GM23338 (cell line): Measurements from ENCODE around the gene RCOR1.

Experiments used
- CREB1 ChIP-seq: fragments of 250-450 bp; sonication (Bioruptor Pico); IDR thresholded peaks from 2 replicates; pipeline ENCODE4 v1.5.0; 2020; ENCODE audit warnings: low read depth, mild to moderate bottlenecking, moderate library complexity
- EZH2 ChIP-seq: fragments of 200-600 bp; sonication (generic); IDR thresholded peaks from one replicate; pipeline ENCODE4 v1.8.0; 2017; ENCODE audit warnings: antibody characterized with exemption, mild to moderate bottlenecking, low read depth; ENCODE audit not compliant: unreplicated experiment
- EZH2phosphoT487 ChIP-seq: fragments of 200-600 bp; sonication (generic); IDR thresholded peaks from one replicate; pipeline ENCODE4 v1.8.1; 2018; ENCODE audit warnings: antibody characterized with exemption; ENCODE audit not compliant: unreplicated experiment
- JUNB ChIP-seq: IDR thresholded peaks from one replicate; pipeline ENCODE4 v1.6.1; 2016; ENCODE audit warnings: antibody characterized with exemption; ENCODE audit not compliant: unreplicated experiment
- NANOG ChIP-seq: IDR thresholded peaks from 2 replicates; pipeline ENCODE4 v1.6.1; 2016; ENCODE audit warnings: antibody characterized with exemption, borderline replicate concordance
- POLR2AphosphoS5 ChIP-seq: IDR thresholded peaks from 2 replicates; pipeline ENCODE4 v1.6.1; 2016; ENCODE audit warnings: antibody characterized with exemption, low read depth
- STAT1 ChIP-seq: IDR thresholded peaks from one replicate; pipeline ENCODE4 v1.6.1; 2016; ENCODE audit warnings: antibody characterized with exemption; ENCODE audit not compliant: unreplicated experiment
- ZNF114 ChIP-seq: fragments of 250-450 bp; sonication (Bioruptor Pico); IDR thresholded peaks from 2 replicates; pipeline ENCODE4 v1.5.0; 2020; ENCODE audit warnings: mild to moderate bottlenecking, moderate library complexity
- ZNF331 ChIP-seq: fragments of 250-450 bp; sonication (Bioruptor Pico); IDR thresholded peaks from 2 replicates; pipeline ENCODE4 v1.5.0; 2020; ENCODE audit warnings: low read depth, mild to moderate bottlenecking, moderate library complexity
- TF ChIP-seq, protein P1 (sequence below), 2 experiments: fragments of 200-600 bp in 1 of 2; sonication (generic) in 1 of 2; conservative IDR thresholded peaks; 2 replicates each; pipeline versions ENCODE4 v1.5.1 to v1.6.1; 2016 to 2017; ENCODE audit warnings: antibody characterized with exemption in 2 of 2, low read depth in 2 of 2, mild to moderate bottlenecking in 2 of 2, moderate library complexity in 1 of 2
- TF ChIP-seq, protein P2 (sequence below): IDR thresholded peaks from one replicate; pipeline ENCODE4 v1.6.1; 2018; ENCODE audit warnings: antibody characterized with exemption; ENCODE audit not compliant: unreplicated experiment

DNA sequence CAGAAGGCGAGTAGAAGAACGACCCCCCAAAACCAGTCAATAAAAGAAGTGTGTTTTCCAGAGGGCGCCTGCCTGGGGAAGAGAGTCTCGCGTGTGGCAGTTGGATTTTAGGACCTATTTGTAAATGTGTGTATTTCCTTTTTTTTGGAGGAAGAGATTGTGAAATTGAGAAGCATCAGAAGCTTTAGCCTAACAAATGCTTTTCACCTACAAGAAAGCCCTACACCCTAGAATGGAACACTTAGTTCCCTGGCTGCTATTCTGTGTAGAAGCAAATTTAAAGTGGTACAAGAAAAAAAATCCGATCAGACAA lies 1.3 kb downstream of the RCOR1 start:
- TF ChIP-seq EZH2phosphoT487 (no peak), EZH2 (no peak), POLR2AphosphoS5 (no peak), CREB1 (CRISPR knock-in tag) (no peak), JUNB (no peak), NANOG (no peak), ZNF114 (CRISPR knock-in tag) (no peak), STAT1 (no peak), ZNF331 (CRISPR knock-in tag) (no peak)
- TF ChIP-seq, protein P1, sequence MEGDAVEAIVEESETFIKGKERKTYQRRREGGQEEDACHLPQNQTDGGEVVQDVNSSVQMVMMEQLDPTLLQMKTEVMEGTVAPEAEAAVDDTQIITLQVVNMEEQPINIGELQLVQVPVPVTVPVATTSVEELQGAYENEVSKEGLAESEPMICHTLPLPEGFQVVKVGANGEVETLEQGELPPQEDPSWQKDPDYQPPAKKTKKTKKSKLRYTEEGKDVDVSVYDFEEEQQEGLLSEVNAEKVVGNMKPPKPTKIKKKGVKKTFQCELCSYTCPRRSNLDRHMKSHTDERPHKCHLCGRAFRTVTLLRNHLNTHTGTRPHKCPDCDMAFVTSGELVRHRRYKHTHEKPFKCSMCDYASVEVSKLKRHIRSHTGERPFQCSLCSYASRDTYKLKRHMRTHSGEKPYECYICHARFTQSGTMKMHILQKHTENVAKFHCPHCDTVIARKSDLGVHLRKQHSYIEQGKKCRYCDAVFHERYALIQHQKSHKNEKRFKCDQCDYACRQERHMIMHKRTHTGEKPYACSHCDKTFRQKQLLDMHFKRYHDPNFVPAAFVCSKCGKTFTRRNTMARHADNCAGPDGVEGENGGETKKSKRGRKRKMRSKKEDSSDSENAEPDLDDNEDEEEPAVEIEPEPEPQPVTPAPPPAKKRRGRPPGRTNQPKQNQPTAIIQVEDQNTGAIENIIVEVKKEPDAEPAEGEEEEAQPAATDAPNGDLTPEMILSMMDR (conservative IDR thresholded peaks at IDR 0.05; ENCODE audit: low read depth in 2 of 2): no peak
- TF ChIP-seq, protein P2, sequence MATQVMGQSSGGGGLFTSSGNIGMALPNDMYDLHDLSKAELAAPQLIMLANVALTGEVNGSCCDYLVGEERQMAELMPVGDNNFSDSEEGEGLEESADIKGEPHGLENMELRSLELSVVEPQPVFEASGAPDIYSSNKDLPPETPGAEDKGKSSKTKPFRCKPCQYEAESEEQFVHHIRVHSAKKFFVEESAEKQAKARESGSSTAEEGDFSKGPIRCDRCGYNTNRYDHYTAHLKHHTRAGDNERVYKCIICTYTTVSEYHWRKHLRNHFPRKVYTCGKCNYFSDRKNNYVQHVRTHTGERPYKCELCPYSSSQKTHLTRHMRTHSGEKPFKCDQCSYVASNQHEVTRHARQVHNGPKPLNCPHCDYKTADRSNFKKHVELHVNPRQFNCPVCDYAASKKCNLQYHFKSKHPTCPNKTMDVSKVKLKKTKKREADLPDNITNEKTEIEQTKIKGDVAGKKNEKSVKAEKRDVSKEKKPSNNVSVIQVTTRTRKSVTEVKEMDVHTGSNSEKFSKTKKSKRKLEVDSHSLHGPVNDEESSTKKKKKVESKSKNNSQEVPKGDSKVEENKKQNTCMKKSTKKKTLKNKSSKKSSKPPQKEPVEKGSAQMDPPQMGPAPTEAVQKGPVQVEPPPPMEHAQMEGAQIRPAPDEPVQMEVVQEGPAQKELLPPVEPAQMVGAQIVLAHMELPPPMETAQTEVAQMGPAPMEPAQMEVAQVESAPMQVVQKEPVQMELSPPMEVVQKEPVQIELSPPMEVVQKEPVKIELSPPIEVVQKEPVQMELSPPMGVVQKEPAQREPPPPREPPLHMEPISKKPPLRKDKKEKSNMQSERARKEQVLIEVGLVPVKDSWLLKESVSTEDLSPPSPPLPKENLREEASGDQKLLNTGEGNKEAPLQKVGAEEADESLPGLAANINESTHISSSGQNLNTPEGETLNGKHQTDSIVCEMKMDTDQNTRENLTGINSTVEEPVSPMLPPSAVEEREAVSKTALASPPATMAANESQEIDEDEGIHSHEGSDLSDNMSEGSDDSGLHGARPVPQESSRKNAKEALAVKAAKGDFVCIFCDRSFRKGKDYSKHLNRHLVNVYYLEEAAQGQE: no peak
